GM19035 (cell line): ENCODE results near the gene HOXB1.

Experiments used
- ATAC-seq: cut with Tn5 transposase; IDR thresholded peaks from one replicate; pipeline ENCODE4 v1.9.1; 2021; ENCODE audit not compliant: unreplicated experiment

HOXB1 gene

DNA sequence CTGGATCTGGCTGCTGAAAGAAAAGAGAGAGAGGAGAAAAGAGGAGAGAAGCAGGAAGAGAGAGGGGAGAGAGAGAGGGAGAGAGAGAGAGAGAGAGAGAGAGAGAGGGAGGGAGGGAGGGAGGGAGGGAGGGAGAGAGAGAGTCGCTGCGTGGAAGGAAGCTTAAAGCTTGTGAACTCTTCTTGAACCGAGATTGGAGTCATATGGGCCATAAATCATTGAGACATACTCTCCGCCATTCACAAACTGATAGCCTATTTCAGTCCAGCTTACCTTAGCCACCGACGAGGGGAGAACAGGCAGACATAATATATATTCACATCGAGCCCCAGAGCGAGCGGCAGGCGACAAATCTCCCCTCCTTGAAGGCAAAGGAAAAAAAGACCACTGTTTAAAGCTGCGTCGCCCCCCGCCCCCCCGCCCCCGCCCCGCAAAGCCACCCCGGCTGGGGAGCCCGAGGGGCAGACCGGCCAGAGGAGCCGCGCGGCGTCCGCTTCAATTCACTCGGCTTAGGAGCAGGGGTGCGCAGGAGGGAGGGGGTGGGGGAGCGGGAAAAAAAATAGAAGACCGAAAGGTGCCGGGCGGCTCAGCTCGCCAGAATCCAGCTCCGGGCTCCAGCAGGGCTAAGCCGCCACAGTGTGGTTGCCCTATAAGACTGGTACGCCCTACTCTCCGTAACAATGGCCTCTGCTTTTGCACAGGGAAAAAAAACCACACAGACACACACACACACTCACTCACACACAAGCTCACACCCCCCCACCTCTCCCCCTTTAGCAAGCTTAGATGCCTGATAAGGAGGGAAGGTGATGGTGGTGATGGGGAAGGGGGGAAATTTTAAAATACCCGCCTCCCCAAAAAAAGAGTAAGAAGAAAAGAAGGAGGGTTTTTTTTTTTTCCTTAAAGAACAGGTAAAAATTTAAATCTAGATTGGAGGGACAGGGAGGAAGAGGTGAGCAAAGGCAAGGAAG lies 24.7 kb upstream of the HOXB1 start:
- no peak for ATAC-seq

DNA sequence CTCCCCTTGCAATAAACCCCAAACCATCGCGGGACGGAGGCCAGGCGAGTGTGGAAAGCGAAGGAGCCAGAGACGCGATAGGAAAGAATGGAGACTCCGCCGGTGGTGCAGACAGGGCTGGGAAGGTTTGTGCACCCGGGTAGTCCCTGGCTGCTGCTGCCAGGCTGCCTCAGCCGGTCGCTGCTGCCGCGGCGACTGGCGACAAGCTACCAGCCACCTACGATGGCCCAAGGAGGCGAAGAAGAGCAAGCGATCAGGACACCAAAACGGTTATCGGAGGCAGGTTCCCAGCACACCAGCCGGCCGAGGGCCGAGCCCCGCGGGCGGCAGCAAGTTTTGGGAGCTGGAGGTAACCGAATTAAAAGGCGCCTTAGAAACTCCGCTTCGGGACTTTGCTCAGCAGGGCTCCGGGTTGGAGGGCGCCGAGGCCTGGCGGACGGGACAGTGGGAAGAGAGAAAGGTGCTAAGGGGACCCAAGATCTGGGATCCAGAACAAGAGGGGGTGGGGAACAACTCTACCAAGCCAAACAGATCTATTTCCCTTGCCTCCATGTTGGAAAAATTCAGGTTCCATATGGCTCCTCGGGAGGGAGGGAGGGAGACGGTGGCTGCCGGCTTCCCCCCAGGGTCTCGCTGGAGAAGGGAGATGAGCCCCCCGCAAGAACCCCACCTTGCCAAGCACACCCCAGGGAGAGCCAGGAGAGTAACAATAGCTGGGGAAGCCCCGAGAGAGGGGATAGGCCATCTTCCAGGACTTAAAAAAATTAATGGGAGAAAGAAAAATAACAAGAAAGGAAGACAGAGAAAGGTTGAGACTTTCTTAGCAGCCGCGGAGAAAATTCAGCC lies 23.8 kb upstream of the HOXB1 start:
- no peak for ATAC-seq

DNA sequence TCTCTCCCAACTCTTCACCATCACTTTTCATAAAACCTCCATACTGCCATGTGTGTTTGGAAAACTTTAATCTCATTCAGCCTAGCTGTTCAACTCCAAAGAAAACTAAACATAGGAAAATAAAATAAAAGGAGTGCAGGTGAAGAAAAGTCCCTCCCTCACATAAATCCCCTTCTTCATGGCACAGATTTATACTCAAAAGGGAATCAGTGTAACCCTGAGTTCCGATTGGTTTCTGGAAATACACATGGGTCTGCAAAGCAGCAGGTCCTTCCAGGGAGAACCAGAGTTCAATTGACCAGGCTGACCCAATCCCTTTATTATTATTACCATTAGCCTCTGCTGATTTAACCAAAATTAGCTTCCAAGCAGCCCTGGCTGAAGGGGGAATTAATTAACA lies 23.0 kb upstream of the HOXB1 start:
- ATAC-seq = no peak

DNA sequence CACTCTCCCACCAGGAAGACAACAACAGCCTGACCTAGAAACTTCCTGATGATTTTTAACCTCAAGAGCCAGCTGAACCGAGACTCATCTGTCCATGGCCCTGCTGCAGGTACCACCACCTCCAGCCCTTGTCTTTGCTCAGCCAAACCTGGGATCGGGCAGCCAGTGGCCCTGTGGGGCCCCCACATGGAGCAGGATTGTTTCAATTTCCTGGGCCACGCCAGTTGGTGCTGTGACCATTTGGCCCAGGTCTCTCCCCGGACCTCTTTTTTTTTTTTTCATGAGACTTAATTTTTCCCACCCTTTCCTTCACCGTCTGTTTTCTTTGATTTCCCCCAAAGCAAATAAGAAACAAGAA lies 22.4 kb upstream of the HOXB1 start:
- no peak for ATAC-seq

DNA sequence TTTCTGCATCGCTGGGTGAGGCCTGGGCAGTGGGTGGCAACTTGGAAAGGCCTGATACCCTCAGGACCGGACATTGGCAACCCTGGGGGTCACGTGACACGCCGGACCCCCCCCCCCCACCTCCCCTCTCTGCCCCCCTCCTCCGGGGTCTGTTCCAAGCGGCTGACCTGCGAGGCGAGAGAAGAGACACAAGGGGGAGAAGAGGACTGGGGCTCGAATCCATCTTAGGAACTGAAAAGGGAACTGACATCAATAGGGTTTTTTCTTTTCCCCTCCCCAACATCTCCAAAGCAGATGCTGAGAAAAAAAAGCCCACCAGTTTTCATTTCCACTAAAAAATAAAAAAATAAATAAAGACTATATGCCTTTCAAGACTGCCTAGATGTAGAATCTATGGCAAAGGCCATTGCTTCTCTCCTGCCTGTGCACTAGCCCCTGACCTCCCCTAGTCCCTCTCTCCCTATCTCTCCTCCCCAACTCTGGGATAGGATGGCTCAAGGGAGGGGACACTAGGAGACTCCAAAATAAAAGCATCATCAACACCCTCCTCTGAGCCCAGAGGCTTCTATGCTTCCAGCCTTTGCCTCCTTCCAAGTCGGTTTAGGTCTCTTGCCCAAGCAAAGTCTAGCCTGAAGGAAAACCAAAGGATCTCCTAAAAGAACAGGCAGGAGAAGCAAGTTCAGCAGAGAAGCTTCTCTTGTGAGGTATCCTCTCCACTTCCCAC lies 21.8 kb upstream of the HOXB1 start:
- no peak for ATAC-seq

- ATAC-seq = no peak
Measured at GRCh38 chr17:48551596-48552465, 21.0 kb upstream of the HOXB1 start.

- no peak for ATAC-seq
Measured at GRCh38 chr17:48551214-48551555, 20.4 kb upstream of the HOXB1 start.

- no peak for ATAC-seq
Measured at GRCh38 chr17:48550502-48551213, 19.8 kb upstream of the HOXB1 start.

DNA sequence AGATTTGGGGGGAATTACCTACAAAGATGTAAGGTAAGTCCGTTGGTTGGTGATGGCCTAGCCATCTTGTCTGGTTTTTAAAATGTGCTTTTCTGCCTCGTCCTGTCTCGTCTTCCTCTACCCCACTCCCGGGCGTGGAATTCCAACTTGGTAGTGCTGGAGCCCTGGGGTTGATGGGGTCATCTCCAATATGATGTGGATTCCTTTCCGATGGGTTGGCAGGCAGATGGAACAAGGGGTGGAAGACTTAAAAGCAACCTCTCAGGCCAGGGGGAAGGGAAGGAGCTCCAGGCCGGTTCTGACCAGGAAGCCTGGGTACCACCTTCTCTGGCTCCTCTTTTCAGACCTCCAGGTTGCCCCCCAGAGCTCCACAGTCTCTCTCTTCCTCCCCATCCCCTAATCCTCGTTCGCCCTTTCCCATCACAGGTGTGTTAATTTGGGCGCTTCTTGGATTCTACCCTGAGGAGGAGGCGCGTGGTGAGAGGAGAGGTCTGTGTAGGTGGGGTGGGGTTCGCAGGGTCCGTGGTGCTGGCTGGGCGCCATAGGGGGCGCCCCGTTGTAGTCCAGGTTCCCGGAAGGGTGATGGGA lies 19.2 kb upstream of the HOXB1 start:
- no peak for ATAC-seq

GRCh38 chr17:48549281-48549630 lies 18.4 kb upstream of the HOXB1 start:
- ATAC-seq = no peak

- no peak for ATAC-seq
Measured at GRCh38 chr17:48548523-48549280, 17.9 kb upstream of the HOXB1 start.

DNA sequence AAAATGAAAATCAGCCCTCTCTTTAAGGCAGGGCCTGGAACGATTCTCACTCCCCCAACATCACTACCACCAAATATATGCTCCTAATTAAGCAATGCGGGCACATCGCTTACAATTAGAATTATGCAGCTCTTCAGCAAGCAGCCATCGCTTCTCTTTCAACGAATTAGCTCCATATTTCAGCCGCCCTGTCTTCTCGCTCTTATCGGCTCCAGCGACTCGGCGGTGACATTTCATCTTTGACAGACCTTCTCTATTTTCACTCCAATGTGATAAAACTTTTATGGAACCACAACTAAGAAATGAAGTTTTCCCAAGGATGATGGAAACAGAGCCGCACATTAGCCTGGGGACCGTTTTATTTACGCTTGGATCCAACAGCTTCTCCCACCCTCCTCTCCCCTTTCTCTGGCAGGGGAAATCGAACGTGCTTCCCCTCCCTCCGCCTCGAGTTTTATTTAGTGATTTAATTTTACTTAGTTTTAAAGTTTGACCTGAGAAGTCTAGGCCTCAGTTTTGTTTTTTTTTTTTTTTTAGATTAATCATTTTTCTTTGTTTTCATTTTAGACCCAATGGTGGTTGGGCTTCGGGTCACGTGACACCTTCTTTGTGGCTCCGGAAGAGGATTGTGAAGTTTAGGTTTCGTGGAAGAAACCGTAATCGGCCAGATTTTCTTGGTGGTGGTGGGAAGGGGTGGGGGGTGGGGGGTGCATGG lies 17.2 kb upstream of the HOXB1 start:
- ATAC-seq = no peak

DNA sequence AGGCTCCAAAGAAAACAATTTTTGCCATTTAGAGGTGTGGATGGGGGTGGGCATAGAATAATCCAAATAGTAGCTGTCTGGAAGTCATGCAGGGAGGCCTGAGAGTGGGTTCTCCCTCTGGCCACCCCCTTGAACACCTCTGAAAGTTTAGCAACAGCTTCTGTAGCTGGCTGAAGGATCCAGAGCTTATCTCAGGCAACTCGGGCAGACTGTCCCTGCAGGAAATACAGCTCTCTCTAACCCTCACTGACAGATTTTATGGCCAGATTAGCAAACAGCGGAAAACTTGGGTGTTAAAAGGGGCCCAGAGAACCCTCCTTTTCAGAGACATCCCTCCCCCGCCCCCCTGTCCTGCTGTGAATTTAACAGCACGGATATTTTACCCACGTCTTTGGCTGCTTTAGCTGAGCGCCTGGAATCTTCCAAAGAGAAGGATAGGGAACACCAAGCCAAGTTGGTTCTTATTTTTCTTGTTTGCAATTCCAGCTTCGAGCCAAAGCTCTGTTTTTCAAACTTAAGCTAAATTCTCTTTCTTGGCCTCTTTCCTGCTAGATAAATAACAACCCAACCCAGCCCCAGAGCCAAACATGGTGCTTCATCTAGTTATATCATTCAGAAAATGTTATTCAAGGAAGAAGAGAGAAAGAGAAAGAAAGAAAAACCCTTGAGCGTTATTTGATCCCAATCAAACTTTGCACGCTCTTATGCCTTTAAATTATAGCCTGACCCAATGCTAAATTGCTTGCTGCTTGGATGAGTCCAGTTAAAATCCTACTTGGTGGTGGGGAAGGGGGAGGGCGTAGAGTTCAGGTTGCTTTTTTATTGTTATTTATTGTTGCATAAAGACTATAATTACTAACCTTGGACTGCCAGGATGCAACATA lies 16.4 kb upstream of the HOXB1 start:
- no peak for ATAC-seq

GRCh38 chr17:48546137-48546923 lies 15.5 kb upstream of the HOXB1 start:
- ATAC-seq = no peak

DNA sequence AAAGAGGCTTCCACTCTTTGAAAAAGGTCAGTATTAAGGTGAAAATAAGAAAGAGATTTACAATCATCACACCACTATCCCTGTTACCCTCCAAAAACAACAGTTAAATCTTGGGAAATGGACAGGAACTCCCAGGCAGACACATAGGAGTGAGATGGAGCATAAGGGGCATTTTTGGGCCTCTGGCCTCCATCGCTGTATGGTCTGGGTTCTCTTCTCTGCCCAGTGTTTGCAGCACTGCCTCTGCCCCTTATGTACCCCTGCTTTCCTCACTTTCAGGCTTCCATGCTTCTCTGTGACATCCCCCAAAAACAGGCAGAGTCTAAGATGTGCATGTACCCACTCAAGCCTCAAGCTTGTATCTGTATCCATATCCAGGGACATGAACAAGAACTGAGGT lies 14.7 kb upstream of the HOXB1 start:
- no peak for ATAC-seq

DNA sequence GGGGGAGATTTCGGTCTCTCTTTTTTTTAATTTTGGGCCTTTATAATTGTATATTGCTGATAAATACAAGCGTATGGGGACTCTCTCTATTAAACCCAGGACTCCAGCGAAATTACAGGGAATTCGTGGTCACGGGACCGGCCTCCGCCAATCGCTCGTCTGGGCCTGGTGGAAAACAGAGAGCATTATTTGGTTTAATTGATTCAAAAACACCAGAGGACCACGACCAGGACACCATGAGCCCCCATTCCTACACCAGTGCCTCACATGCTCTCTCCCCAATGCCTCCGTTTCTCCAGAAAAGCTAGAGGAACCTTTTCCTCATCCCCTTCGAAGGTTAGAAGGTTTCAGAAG lies 14.2 kb upstream of the HOXB1 start, which contains the start of gene HOXB2:
Gene HOXB2, minus strand, starts transcription at position 88 of the 354 bp plus-strand sequence. CDS start 198 bp downstream, outside the sequence.
- no peak for ATAC-seq
